Parathyroid adenoma (tissue), 2 donors: Measurements from ENCODE around the gene SHH.

Source experiments
- H2AFZ ChIP-seq: fragments of 300-600 bp; sonication (generic); one replicate; pipeline ENCODE4 v1.7.0; 2017; ENCODE audit warnings: antibody characterized with exemption, mild to moderate bottlenecking
- H3K27ac ChIP-seq: fragments of 300-600 bp; sonication (generic); one replicate; pipeline ENCODE4 v1.7.0; 2017
- H3K27me3 ChIP-seq: fragments of 300-600 bp; sonication (generic); one replicate; pipeline ENCODE4 v1.7.0; 2017; ENCODE audit warnings: low read length; ENCODE audit not compliant: control insufficient read depth, insufficient read depth
- H3K36me3 ChIP-seq: fragments of 300-600 bp; sonication (generic); one replicate; pipeline ENCODE4 v1.7.0; 2017; ENCODE audit warnings: low read length; ENCODE audit not compliant: control insufficient read depth, insufficient read depth
- H3K4me1 ChIP-seq: fragments of 300-600 bp; sonication (generic); one replicate; pipeline ENCODE4 v1.7.0; 2017; ENCODE audit warnings: control low read depth
- H3K4me2 ChIP-seq: fragments of 300-600 bp; sonication (generic); one replicate; pipeline ENCODE4 v1.7.0; 2017; ENCODE audit warnings: low read length
- H3K4me3 ChIP-seq: fragments of 300-600 bp; sonication (generic); one replicate; pipeline ENCODE4 v1.7.0; 2017; ENCODE audit warnings: low read depth, low read length
- H3K79me2 ChIP-seq: fragments of 300-600 bp; sonication (generic); one replicate; pipeline ENCODE4 v1.7.0; 2017; ENCODE audit warnings: control low read depth
- H3K9ac ChIP-seq: fragments of 300-600 bp; sonication (generic); one replicate; pipeline ENCODE4 v1.7.0; 2017; ENCODE audit warnings: mild to moderate bottlenecking
- H3K9me3 ChIP-seq: fragments of 300-600 bp; sonication (generic); one replicate; pipeline ENCODE4 v1.7.0; 2017; ENCODE audit warnings: low read length; ENCODE audit not compliant: control insufficient read depth
- TF ChIP-seq, protein P1 (sequence below): fragments of 300-600 bp; sonication (generic); IDR thresholded peaks from one replicate; pipeline ENCODE4 v1.7.0; 2017; ENCODE audit warnings: antibody characterized with exemption, mild to moderate bottlenecking
- donor health status: primary hyperparathyroidism.

SHH gene

DNA sequence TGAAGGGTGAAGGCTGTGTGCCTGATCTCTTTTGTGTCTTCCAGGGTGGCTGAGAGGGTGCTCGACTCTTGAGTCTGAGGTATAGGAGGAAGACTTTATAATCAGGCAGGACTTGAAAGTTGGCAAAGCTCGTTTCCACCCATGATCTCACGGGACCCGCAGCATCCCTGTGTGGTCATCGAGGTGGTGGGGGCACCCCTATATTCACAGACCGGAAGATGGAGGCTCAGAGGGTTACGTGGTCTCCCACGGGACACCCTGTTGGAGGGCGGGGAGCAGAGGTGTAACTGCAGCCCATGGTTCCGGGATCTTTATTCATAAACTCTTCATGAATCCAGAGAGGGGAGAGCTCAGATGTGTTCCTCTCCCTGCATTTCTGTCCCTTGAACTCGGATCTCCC is 9.6 kb upstream of the SHH start:
- TF ChIP-seq, protein P1, sequence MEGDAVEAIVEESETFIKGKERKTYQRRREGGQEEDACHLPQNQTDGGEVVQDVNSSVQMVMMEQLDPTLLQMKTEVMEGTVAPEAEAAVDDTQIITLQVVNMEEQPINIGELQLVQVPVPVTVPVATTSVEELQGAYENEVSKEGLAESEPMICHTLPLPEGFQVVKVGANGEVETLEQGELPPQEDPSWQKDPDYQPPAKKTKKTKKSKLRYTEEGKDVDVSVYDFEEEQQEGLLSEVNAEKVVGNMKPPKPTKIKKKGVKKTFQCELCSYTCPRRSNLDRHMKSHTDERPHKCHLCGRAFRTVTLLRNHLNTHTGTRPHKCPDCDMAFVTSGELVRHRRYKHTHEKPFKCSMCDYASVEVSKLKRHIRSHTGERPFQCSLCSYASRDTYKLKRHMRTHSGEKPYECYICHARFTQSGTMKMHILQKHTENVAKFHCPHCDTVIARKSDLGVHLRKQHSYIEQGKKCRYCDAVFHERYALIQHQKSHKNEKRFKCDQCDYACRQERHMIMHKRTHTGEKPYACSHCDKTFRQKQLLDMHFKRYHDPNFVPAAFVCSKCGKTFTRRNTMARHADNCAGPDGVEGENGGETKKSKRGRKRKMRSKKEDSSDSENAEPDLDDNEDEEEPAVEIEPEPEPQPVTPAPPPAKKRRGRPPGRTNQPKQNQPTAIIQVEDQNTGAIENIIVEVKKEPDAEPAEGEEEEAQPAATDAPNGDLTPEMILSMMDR = no peak
- Histone ChIP-seq H3K27ac (no peak overlapping the region), H3K27me3 (peaks cover 9% of the 10 kb centered on the region)

GRCh38 chr7:155820788-155821187 is 8.5 kb upstream of the SHH start:
- Histone ChIP-seq H3K9ac (no peak overlapping the region), H3K4me3 (no peak overlapping the region), H3K4me2 (no peak overlapping the region), H3K27me3 (peaks cover 9% of the 10 kb centered on the region), H3K9me3 (no peaks in the 10 kb centered on the region), H3K36me3 (no peaks in the 10 kb centered on the region), H2AFZ (no peak overlapping the region), H3K27ac (no peak overlapping the region), H3K79me2 (no peaks in the 10 kb centered on the region), H3K4me1 (no peaks in the 10 kb centered on the region)
- TF ChIP-seq, protein P1 = no peak

More for the DNA sequence above, 9.6 kb upstream of the SHH start:
- no peak overlapping the region for H3K9ac ChIP-seq
- no peaks in the 10 kb centered on the region for H3K79me2 ChIP-seq
- H3K36me3 ChIP-seq = no peaks in the 10 kb centered on the region
- no peak overlapping the region for H3K4me3 ChIP-seq
- H3K4me2 ChIP-seq = no peak overlapping the region
- H3K4me1 ChIP-seq = no peaks in the 10 kb centered on the region
- H2AFZ ChIP-seq = no peak overlapping the region
- H3K9me3 ChIP-seq = no peaks in the 10 kb centered on the region

GRCh38 chr7:155820246-155820645 is 8.0 kb upstream of the SHH start:
- Histone ChIP-seq H3K27ac (no peak overlapping the region), H3K4me2 (no peak overlapping the region), H3K27me3 (peaks cover 9% of the 10 kb centered on the region), H3K9me3 (no peaks in the 10 kb centered on the region), H2AFZ (no peak overlapping the region), H3K4me3 (no peak overlapping the region), H3K36me3 (no peaks in the 10 kb centered on the region), H3K9ac (no peak overlapping the region), H3K4me1 (no peaks in the 10 kb centered on the region), H3K79me2 (no peaks in the 10 kb centered on the region)
- TF ChIP-seq, protein P1 = no peak

GRCh38 chr7:155819186-155819585 is 6.9 kb upstream of the SHH start:
- H3K9me3 ChIP-seq = no peaks in the 10 kb centered on the region
- no peaks in the 10 kb centered on the region for H3K79me2 ChIP-seq
- H3K27me3 ChIP-seq = peaks cover 9% of the 10 kb centered on the region
- H3K9ac ChIP-seq = no peak overlapping the region
- no peak overlapping the region for H3K4me2 ChIP-seq
- H3K36me3 ChIP-seq = no peaks in the 10 kb centered on the region
- TF ChIP-seq, protein P1 = no peak
- no peak overlapping the region for H2AFZ ChIP-seq
- H3K4me3 ChIP-seq = no peak overlapping the region
- H3K27ac ChIP-seq = no peak overlapping the region
- H3K4me1 ChIP-seq = no peaks in the 10 kb centered on the region

- Histone ChIP-seq H3K27me3 (peaks cover 9% of the 10 kb centered on the region), H3K9me3 (no peaks in the 10 kb centered on the region), H3K27ac (no peak overlapping the region), H3K4me2 (no peak overlapping the region), H3K79me2 (no peaks in the 10 kb centered on the region), H3K4me3 (no peak overlapping the region), H3K9ac (no peak overlapping the region), H3K4me1 (no peaks in the 10 kb centered on the region), H2AFZ (no peak overlapping the region), H3K36me3 (no peaks in the 10 kb centered on the region)
- TF ChIP-seq, protein P1 = no peak
Measured at GRCh38 chr7:155818820-155819168, 6.5 kb upstream of the SHH start.
